ENCODE results near the gene VTI1A. TPM values are rescaled to one million over a fixed set of nuclear protein-coding genes. Genes with fewer than 3 reads are reported as not detected.

The VTI1A gene
- total and polyA plus RNA-seq, 9 of the 15 experiments (the other 6 are each of a cell fraction or from before 2014, with no cell fraction given) = 9.3 to 21.4 (median 16.0) TPM

- TF ChIP-seq ZNF609 (CRISPR knock-in tag; IDR thresholded peaks at IDR 0.05; ENCODE audit: borderline replicate concordance) (no peak), THRA (IDR thresholded peaks at IDR 0.05) (no peak), PTRF (tag; IDR thresholded peaks at IDR 0.05) (no peak), CHD1 (IDR thresholded peaks at IDR 0.05; ENCODE audit: low read length) (no peak), HDGF (IDR thresholded peaks at IDR 0.05) (no peak), ZNF143 (CRISPR knock-in tag; IDR thresholded peaks at IDR 0.05) (no peak), KDM5B (IDR thresholded peaks at IDR 0.05; ENCODE audit: insufficient replicate concordance, low read depth, low read length) (no peak), ZNF232 (CRISPR knock-in tag; IDR thresholded peaks at IDR 0.05) (no peak)
Observed at GRCh38 chr10:112510384-112510783, 63.4 kb downstream of the VTI1A start (continued).

All from K562 (cell line).